CD14-positive monocyte (primary cell): Measurements from ENCODE around the gene CLOCK. TPM values are rescaled to one million over a fixed set of nuclear protein-coding genes. Genes with fewer than 3 reads are reported as not detected.

Experiments used
- DNase-seq, 3 donors: peaks; one replicate each; pipeline ENCODE4 v3.0.0-alpha.2; 2011 to 2022
- H2AFZ ChIP-seq: 2 replicates; pipeline ENCODE4 v1.6.0; 2012; ENCODE audit warnings: mild to moderate bottlenecking, low read depth, low read length, inconsistent platforms; ENCODE audit not compliant: insufficient read depth, poor library complexity, severe bottlenecking
- H3K27ac ChIP-seq, 2 donors: 1 replicate in 1 of 2; 2 replicates in 1 of 2; pipeline ENCODE4 v1.5.1; 2012 to 2013; ENCODE audit warnings: low read length in 2 of 2, control low read depth in 1 of 2, inconsistent platforms in 1 of 2, low read depth in 1 of 2, mild to moderate bottlenecking in 1 of 2
- H3K27me3 ChIP-seq, 2 donors: one replicate each; pipeline versions ENCODE4 v1.6.0 to v1.6.1; 2011 to 2013; ENCODE audit warnings: low read length in 2 of 2; ENCODE audit not compliant: control insufficient read depth in 2 of 2, insufficient read depth in 2 of 2
- H3K36me3 ChIP-seq, 2 donors: replicated peaks in 1 of 2; 1 replicate in 1 of 2; 2 replicates in 1 of 2; pipeline versions ENCODE4 v1.5.1 to v1.6.1; 2012 to 2013; ENCODE audit warnings: low read length in 2 of 2, control low read depth in 1 of 2, inconsistent platforms in 1 of 2, mild to moderate bottlenecking in 1 of 2; ENCODE audit not compliant: insufficient read depth in 2 of 2, control insufficient read depth in 1 of 2
- H3K4me1 ChIP-seq, 2 donors: 1 replicate in 1 of 2; 2 replicates in 1 of 2; pipeline versions ENCODE4 v1.5.1 to v1.6.1; 2012 to 2013; ENCODE audit warnings: low read length in 2 of 2, control low read depth in 1 of 2, inconsistent platforms in 1 of 2, mild to moderate bottlenecking in 1 of 2, moderate library complexity in 1 of 2; ENCODE audit not compliant: insufficient read depth in 2 of 2, control insufficient read depth in 1 of 2
- H3K4me2 ChIP-seq: replicated peaks from 2 replicates; pipeline ENCODE3; 2012; ENCODE audit warnings: low read length, moderate library complexity, mild to moderate bottlenecking; ENCODE audit not compliant: poor library complexity, severe bottlenecking; ENCODE audit errors: extremely low read depth
- H3K4me3 ChIP-seq, 3 experiments: fragments of 200-600 bp in 1 of 3; sonication (generic) in 1 of 3; replicated peaks in 1 of 3; 1 replicate in 2 of 3; 2 replicates in 1 of 3; pipeline ENCODE4 v1.5.1; 2011 to 2013; ENCODE audit warnings: low read length in 3 of 3, mild to moderate bottlenecking in 3 of 3, control low read depth in 2 of 3, low read depth in 2 of 3, inconsistent platforms in 1 of 3, moderate library complexity in 1 of 3
- H3K79me2 ChIP-seq: 2 replicates; pipeline ENCODE4 v1.6.0; 2012; ENCODE audit warnings: mild to moderate bottlenecking, control low read depth, inconsistent platforms, low read length, moderate library complexity; ENCODE audit not compliant: insufficient read depth
- H3K9ac ChIP-seq: 2 replicates; pipeline ENCODE4 v1.6.0; 2017; ENCODE audit warnings: low read length, mild to moderate bottlenecking; ENCODE audit not compliant: insufficient read depth, poor library complexity, severe bottlenecking
- H3K9me3 ChIP-seq, 2 donors: replicated peaks in 1 of 2; 1 replicate in 1 of 2; 2 replicates in 1 of 2; pipeline versions ENCODE4 v1.5.1 to v1.6.1; 2012 to 2013; ENCODE audit warnings: low read length in 2 of 2, control low read depth in 1 of 2; ENCODE audit not compliant: control insufficient read depth in 1 of 2, insufficient read depth in 1 of 2
- H4K20me1 ChIP-seq: 2 replicates; pipeline ENCODE4 v1.6.0; 2012; ENCODE audit warnings: mild to moderate bottlenecking, low read length, control low read depth, moderate library complexity; ENCODE audit not compliant: insufficient read depth
- H3K27ac Mint-ChIP-seq, 7 donors: one replicate each; pipeline ENCODE4 v1.8.0; 2020; ENCODE audit warnings: mild to moderate bottlenecking in 7 of 7, mixed read lengths in 7 of 7, moderate library complexity in 6 of 7, inconsistent platforms in 2 of 7
- H3K27me3 Mint-ChIP-seq, 3 donors: one replicate each; pipeline ENCODE4 v1.8.0; 2021 to 2022; ENCODE audit warnings: low read depth in 3 of 3, mild to moderate bottlenecking in 3 of 3, mixed read lengths in 3 of 3, moderate library complexity in 3 of 3, inconsistent platforms in 1 of 3
- H3K36me3 Mint-ChIP-seq, 2 donors: one replicate each; pipeline ENCODE4 v1.8.0; 2020; ENCODE audit warnings: mixed read lengths in 2 of 2, inconsistent platforms in 1 of 2, mild to moderate bottlenecking in 1 of 2
- H3K4me1 Mint-ChIP-seq: one replicate; pipeline ENCODE4 v1.8.0; 2020; ENCODE audit warnings: mild to moderate bottlenecking, mixed read lengths
- H3K4me3 Mint-ChIP-seq, 2 donors: one replicate each; pipeline ENCODE4 v1.8.0; 2020; ENCODE audit warnings: mild to moderate bottlenecking in 2 of 2, mixed read lengths in 2 of 2, moderate library complexity in 1 of 2
- H3K9me3 Mint-ChIP-seq, 7 donors: one replicate each; pipeline ENCODE4 v1.8.0; 2020 to 2022; ENCODE audit warnings: mixed read lengths in 7 of 7, mild to moderate bottlenecking in 6 of 7, moderate library complexity in 6 of 7, inconsistent platforms in 2 of 7
- WGBS: methylation state at CpG from one replicate; pipeline ENCODE4 v1.1.5; 2013; ENCODE audit warnings: missing lambda C conversion rate; ENCODE audit not compliant: insufficient coverage; 5-methylcytosine and 5-hydroxymethylcytosine counted together
- intact Hi-C, 2 donors: fragments of 100-400 bp; cut with micrococcal nuclease; formaldehyde crosslinking; loops; one replicate each; pipeline versions ENCODE4 v1.15.0 to v1.15.1; 2023
- polyA plus RNA-seq, 3 donors: library from polyadenylated mRNA; depleted of rRNA in 1 of 3; unstranded in 2 of 3; stranded (reverse) in 1 of 3; fragments of 300-500 nt in 2 of 3; fragments of >200 nt in 1 of 3; fragmentation: Illumina TruSeq in 2 of 3; gene quantifications; 1 replicate in 2 of 3; 2 replicates in 1 of 3; pipeline ENCODE4 v1.2.3, GENCODE V29; 2012 to 2021
- TF ChIP-seq, protein P1 (sequence below): fragments of 200-600 bp; IDR thresholded peaks from one replicate; pipeline ENCODE4 v1.8.0; 2022; ENCODE audit warnings: antibody characterized with exemption, mild to moderate bottlenecking

CLOCK gene
- polyA plus RNA-seq, 3 donors = 1.9 to 3.7 (median 2.9) TPM

DNA sequence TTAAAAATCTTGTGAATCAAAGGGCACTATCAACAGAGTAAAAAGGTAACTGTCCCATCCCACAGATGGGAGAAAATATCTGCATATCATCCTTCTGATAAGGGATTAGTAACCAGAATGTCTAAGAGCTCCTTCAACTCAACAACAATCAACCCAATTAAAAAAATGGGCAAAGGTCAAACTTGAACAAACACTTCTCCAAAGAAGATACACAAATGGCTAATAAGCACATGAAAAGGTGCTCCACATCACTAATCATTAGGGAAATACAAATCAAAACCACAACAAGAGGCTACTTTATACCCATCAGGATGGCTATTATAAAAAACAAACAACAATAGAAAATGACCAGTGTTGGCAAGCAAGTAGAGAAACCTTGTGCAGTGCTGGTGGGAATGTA lies 107.7 kb downstream of the CLOCK start:
- Histone ChIP-seq H3K9me3 (no peaks in the 10 kb centered on the region), H3K79me2 (no peaks in the 10 kb centered on the region), H3K27me3 (no peaks in the 10 kb centered on the region), H3K4me1 (no peaks in the 10 kb centered on the region), H3K4me2 (no peak overlapping the region), H4K20me1 (peaks cover 22% of the 10 kb centered on the region), H3K36me3 (peaks cover 32 to 87% of the 10 kb centered on the region in 2 donors), H2AFZ (no peak overlapping the region), H3K27ac (peak overlapping the region in 1 of 2 donors; percentile 10), H3K4me3 (no peak overlapping the region), H3K9ac (no peak overlapping the region)
- H3K4me1 Mint-ChIP-seq = peaks cover 5% of the 10 kb centered on the region
- intact Hi-C loops = no loop called here
- no peak overlapping the region for H3K4me3 Mint-ChIP-seq
- H3K27me3 Mint-ChIP-seq = no peaks in the 10 kb centered on the region
- no peaks in the 10 kb centered on the region for H3K9me3 Mint-ChIP-seq
- no peak overlapping the region for H3K27ac Mint-ChIP-seq
- DNase-seq = no peak
- H3K36me3 Mint-ChIP-seq = peaks cover 49 to 51% of the 10 kb centered on the region in 2 donors
- TF ChIP-seq, protein P1, sequence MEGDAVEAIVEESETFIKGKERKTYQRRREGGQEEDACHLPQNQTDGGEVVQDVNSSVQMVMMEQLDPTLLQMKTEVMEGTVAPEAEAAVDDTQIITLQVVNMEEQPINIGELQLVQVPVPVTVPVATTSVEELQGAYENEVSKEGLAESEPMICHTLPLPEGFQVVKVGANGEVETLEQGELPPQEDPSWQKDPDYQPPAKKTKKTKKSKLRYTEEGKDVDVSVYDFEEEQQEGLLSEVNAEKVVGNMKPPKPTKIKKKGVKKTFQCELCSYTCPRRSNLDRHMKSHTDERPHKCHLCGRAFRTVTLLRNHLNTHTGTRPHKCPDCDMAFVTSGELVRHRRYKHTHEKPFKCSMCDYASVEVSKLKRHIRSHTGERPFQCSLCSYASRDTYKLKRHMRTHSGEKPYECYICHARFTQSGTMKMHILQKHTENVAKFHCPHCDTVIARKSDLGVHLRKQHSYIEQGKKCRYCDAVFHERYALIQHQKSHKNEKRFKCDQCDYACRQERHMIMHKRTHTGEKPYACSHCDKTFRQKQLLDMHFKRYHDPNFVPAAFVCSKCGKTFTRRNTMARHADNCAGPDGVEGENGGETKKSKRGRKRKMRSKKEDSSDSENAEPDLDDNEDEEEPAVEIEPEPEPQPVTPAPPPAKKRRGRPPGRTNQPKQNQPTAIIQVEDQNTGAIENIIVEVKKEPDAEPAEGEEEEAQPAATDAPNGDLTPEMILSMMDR = no peak

DNA sequence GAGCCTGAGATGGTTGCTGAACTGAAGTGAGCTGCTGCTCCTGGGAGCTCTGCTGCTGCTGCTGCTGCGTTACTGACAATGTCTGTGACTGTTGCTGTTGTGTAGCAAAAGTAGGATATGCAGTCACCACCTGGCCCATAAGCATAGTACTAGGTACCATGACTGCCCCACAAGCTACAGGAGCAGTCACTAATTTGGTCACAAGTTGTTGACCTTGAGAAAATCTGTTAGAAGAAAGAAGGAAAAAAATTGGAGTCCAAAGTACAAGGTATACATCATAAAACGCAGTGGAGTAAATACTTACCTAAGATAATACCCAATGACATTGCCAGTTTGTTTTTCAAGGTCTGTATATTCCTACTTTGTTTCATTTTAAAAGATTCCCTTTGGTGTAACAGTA lies 108.4 kb downstream of the CLOCK start:
- H3K36me3 Mint-ChIP-seq = peaks cover 50 to 51% of the 10 kb centered on the region in 2 donors
- no CpG with 5 or more reads among the region's 2 CpGs for WGBS
- H3K4me3 ChIP-seq = no peak overlapping the region

More for the DNA sequence above, 108.4 kb downstream of the CLOCK start:
- Mint-ChIP-seq H3K9me3 (no peaks in the 10 kb centered on the region), H3K27ac (peak overlapping the region in 2 of 7 donors; percentile 50 to 59), H3K4me3 (no peak overlapping the region), H3K27me3 (no peaks in the 10 kb centered on the region), H3K4me1 (peaks cover 5% of the 10 kb centered on the region)
- no peak for DNase-seq
- H3K4me2 ChIP-seq = no peak overlapping the region
- TF ChIP-seq, protein P1 = no peak
- H3K9ac ChIP-seq = no peak overlapping the region
- H3K27me3 ChIP-seq = no peaks in the 10 kb centered on the region
- no peak overlapping the region for H2AFZ ChIP-seq
- H3K4me1 ChIP-seq = no peaks in the 10 kb centered on the region
- intact Hi-C loops = no loop called here
- H3K27ac ChIP-seq = no peak overlapping the region
- peaks cover 29% of the 10 kb centered on the region for H4K20me1 ChIP-seq
- no peaks in the 10 kb centered on the region for H3K9me3 ChIP-seq
- H3K36me3 ChIP-seq = peaks cover 35 to 89% of the 10 kb centered on the region in 2 donors
- no peaks in the 10 kb centered on the region for H3K79me2 ChIP-seq
